MM.1S (cell line): ENCODE measurements around the gene CTNNA3.

Experiments used
- DNase-seq: peaks from one replicate; pipeline ENCODE4 v3.0.0-alpha.2; 2015
- H2AFZ ChIP-seq: fragments of 300-600 bp; sonication (generic); 2 replicates; pipeline ENCODE4 v1.6.0; 2016; ENCODE audit warnings: antibody characterized with exemption, low read length
- H3F3A ChIP-seq: fragments of 300-600 bp; sonication (generic); 2 replicates; pipeline ENCODE4 v1.6.1; 2016; ENCODE audit warnings: mild to moderate bottlenecking, antibody characterized with exemption, low read length, moderate library complexity, mixed read lengths; ENCODE audit not compliant: insufficient read depth
- H3K27ac ChIP-seq: fragments of 300-600 bp; sonication (generic); 2 replicates; pipeline ENCODE4 v1.5.1; 2016; ENCODE audit warnings: mild to moderate bottlenecking, low read length
- H3K27me3 ChIP-seq: fragments of 300-600 bp; sonication (generic); replicated peaks from 2 replicates; pipeline ENCODE4 v1.6.0; 2016; ENCODE audit warnings: low read length; ENCODE audit not compliant: insufficient read depth
- H3K36me3 ChIP-seq: fragments of 300-600 bp; sonication (generic); replicated peaks from 2 replicates; pipeline ENCODE4 v1.6.1; 2016; ENCODE audit warnings: mild to moderate bottlenecking, low read length, mixed read lengths; ENCODE audit not compliant: insufficient read depth
- H3K4me1 ChIP-seq: fragments of 300-600 bp; sonication (generic); 2 replicates; pipeline ENCODE4 v1.6.1; 2016; ENCODE audit warnings: low read length, mixed read lengths
- H3K4me2 ChIP-seq: fragments of 300-600 bp; sonication (generic); 2 replicates; pipeline ENCODE4 v1.6.0; 2016; ENCODE audit warnings: low read depth, low read length
- H3K4me3 ChIP-seq: fragments of 300-600 bp; sonication (generic); 2 replicates; pipeline ENCODE4 v1.5.1; 2016; ENCODE audit warnings: low read length, mixed read lengths
- H3K79me2 ChIP-seq: fragments of 300-600 bp; sonication (generic); 2 replicates; pipeline ENCODE4 v1.6.1; 2016; ENCODE audit warnings: mixed run types, low read length, mixed read lengths
- H3K9ac ChIP-seq: fragments of 300-600 bp; sonication (generic); 2 replicates; pipeline ENCODE4 v1.6.1; 2016; ENCODE audit warnings: low read length, mixed read lengths
- H3K9me2 ChIP-seq: fragments of 300-600 bp; sonication (generic); replicated peaks from 2 replicates; pipeline ENCODE4 v1.6.1; 2016; ENCODE audit warnings: mild to moderate bottlenecking, low read length, mixed read lengths; ENCODE audit not compliant: insufficient read depth
- H3K9me3 ChIP-seq: fragments of 300-600 bp; sonication (generic); replicated peaks from 2 replicates; pipeline ENCODE4 v1.6.1; 2016; ENCODE audit warnings: mild to moderate bottlenecking, low read length, mixed read lengths; ENCODE audit not compliant: insufficient read depth
- H4K20me1 ChIP-seq: fragments of 300-600 bp; sonication (generic); 2 replicates; pipeline ENCODE4 v1.6.1; 2016; ENCODE audit warnings: mild to moderate bottlenecking, low read length, moderate library complexity, mixed read lengths; ENCODE audit not compliant: insufficient read depth
- EZH2 ChIP-seq: fragments of 300-600 bp; sonication (generic); optimal IDR thresholded peaks from 2 replicates; pipeline ENCODE3; 2017; ENCODE audit warnings: low read depth, mild to moderate bottlenecking, antibody characterized with exemption, low read length, mixed read lengths
- EZH2phosphoT487 ChIP-seq: fragments of 300-600 bp; sonication (generic); IDR thresholded peaks from 2 replicates; pipeline ENCODE4 v1.6.1; 2018; ENCODE audit warnings: antibody characterized with exemption, low read length
- TF ChIP-seq, protein P1 (sequence below): fragments of 300-600 bp; sonication (generic); IDR thresholded peaks from 2 replicates; pipeline ENCODE4 v1.5.1; 2016; ENCODE audit warnings: antibody characterized with exemption, low read length, mixed read lengths

Gene CTNNA3

GRCh38 chr10:66258693-66259092, 1437.3 kb downstream of the CTNNA3 start:
- Histone ChIP-seq H3K36me3 (no peaks in the 10 kb centered on the region), H3K4me2 (no peak overlapping the region), H3K9ac (no peak overlapping the region), H3K4me1 (no peaks in the 10 kb centered on the region), H3K4me3 (no peak overlapping the region), H3K9me2 (no peaks in the 10 kb centered on the region), H3F3A (no peaks in the 10 kb centered on the region), H3K9me3 (no peaks in the 10 kb centered on the region), H4K20me1 (no peaks in the 10 kb centered on the region), H3K79me2 (no peaks in the 10 kb centered on the region), H3K27ac (no peak overlapping the region), H2AFZ (no peak overlapping the region), H3K27me3 (no peaks in the 10 kb centered on the region)
- no peak for DNase-seq
- TF ChIP-seq EZH2, result no peak
- TF ChIP-seq EZH2phosphoT487, result no peak
- TF ChIP-seq, protein P1, sequence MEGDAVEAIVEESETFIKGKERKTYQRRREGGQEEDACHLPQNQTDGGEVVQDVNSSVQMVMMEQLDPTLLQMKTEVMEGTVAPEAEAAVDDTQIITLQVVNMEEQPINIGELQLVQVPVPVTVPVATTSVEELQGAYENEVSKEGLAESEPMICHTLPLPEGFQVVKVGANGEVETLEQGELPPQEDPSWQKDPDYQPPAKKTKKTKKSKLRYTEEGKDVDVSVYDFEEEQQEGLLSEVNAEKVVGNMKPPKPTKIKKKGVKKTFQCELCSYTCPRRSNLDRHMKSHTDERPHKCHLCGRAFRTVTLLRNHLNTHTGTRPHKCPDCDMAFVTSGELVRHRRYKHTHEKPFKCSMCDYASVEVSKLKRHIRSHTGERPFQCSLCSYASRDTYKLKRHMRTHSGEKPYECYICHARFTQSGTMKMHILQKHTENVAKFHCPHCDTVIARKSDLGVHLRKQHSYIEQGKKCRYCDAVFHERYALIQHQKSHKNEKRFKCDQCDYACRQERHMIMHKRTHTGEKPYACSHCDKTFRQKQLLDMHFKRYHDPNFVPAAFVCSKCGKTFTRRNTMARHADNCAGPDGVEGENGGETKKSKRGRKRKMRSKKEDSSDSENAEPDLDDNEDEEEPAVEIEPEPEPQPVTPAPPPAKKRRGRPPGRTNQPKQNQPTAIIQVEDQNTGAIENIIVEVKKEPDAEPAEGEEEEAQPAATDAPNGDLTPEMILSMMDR, result no peak

- Histone ChIP-seq H3K27me3 (no peaks in the 10 kb centered on the region), H3K36me3 (no peaks in the 10 kb centered on the region), H3K9me3 (no peaks in the 10 kb centered on the region), H3K4me2 (no peak overlapping the region), H2AFZ (no peak overlapping the region), H3F3A (no peaks in the 10 kb centered on the region), H3K79me2 (no peaks in the 10 kb centered on the region), H3K4me1 (no peaks in the 10 kb centered on the region), H3K4me3 (no peak overlapping the region), H4K20me1 (no peaks in the 10 kb centered on the region), H3K9ac (no peak overlapping the region), H3K9me2 (no peaks in the 10 kb centered on the region), H3K27ac (no peak overlapping the region)
- DNase-seq, result no peak
- TF ChIP-seq, protein P1, result no peak
- TF ChIP-seq EZH2phosphoT487 (no peak), EZH2 (no peak)
These were observed 1438.2 kb downstream of the CTNNA3 start for GRCh38 chr10:66257801-66258200.

DNA sequence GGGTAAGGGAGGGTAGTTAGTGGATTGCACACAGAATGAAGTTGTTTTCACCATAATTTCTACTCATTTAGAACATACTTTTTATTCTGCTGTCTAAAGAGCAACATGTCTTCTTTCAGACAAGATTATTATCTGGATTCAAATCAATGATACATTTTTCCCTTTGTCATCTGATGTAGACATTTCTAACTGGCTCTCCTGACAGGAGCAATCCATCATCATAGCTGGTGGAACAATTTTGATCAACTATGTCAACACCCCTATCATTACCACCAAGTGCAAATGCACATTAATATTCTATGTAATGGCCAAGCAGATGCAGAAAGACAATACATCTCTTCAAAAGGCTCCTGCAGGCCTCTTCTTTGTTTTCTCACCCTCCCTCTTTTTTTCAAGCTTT, 1443.0 kb downstream of the CTNNA3 start:
- Histone ChIP-seq H3K9ac (no peak overlapping the region), H3K4me1 (no peaks in the 10 kb centered on the region), H3K9me2 (no peaks in the 10 kb centered on the region), H3K79me2 (no peaks in the 10 kb centered on the region), H3F3A (no peaks in the 10 kb centered on the region), H3K27me3 (no peaks in the 10 kb centered on the region), H3K27ac (no peak overlapping the region), H2AFZ (no peak overlapping the region), H3K4me3 (no peak overlapping the region), H3K4me2 (no peak overlapping the region), H4K20me1 (no peaks in the 10 kb centered on the region), H3K36me3 (no peaks in the 10 kb centered on the region), H3K9me3 (no peaks in the 10 kb centered on the region)
- TF ChIP-seq EZH2, result no peak
- TF ChIP-seq EZH2phosphoT487, result no peak
- TF ChIP-seq, protein P1, result no peak
- DNase-seq, result no peak

- Histone ChIP-seq H3K4me3 (no peak overlapping the region), H3K79me2 (no peaks in the 10 kb centered on the region), H3K27ac (no peak overlapping the region), H3F3A (no peaks in the 10 kb centered on the region), H3K27me3 (no peaks in the 10 kb centered on the region), H3K4me1 (no peaks in the 10 kb centered on the region), H3K9me2 (no peaks in the 10 kb centered on the region), H4K20me1 (no peaks in the 10 kb centered on the region), H3K9me3 (no peaks in the 10 kb centered on the region), H2AFZ (no peak overlapping the region), H3K36me3 (no peaks in the 10 kb centered on the region), H3K9ac (no peak overlapping the region), H3K4me2 (no peak overlapping the region)
- DNase-seq, result no peak
- TF ChIP-seq, protein P1, result no peak
- TF ChIP-seq EZH2phosphoT487 (no peak), EZH2 (no peak)
These were observed 1449.8 kb downstream of the CTNNA3 start for GRCh38 chr10:66246177-66246576.
